OCI-LY3 (cell line): ENCODE results near the gene PGA5.

ENCODE experiments used
- H2AFZ ChIP-seq: fragments of 200-600, 300-600 bp; shearing (Covaris generic); 2 replicates; pipeline ENCODE4 v1.6.0; 2014; ENCODE audit warnings: antibody characterized with exemption, low read depth, low read length
- H3K27ac ChIP-seq: fragments of 200-600, 300-600 bp; sonication (generic); 2 replicates; pipeline ENCODE4 v1.5.1; 2014; ENCODE audit warnings: mild to moderate bottlenecking, low read length, moderate library complexity, mixed read lengths
- H3K27me3 ChIP-seq: fragments of 200-600, 300-600 bp; sonication (generic); 2 replicates; pipeline ENCODE4 v1.6.1; 2014; ENCODE audit warnings: low read depth, low read length, mixed read lengths
- H3K36me3 ChIP-seq: fragments of 200-600, 300-600 bp; sonication (generic); replicated peaks from 2 replicates; pipeline ENCODE3; 2014; ENCODE audit warnings: low read depth, low read length, mixed read lengths
- H3K4me1 ChIP-seq: fragments of 300-600, 200-600 bp; sonication (generic); 2 replicates; pipeline ENCODE4 v1.6.1; 2014; ENCODE audit warnings: low read length, mixed read lengths
- H3K4me2 ChIP-seq: fragments of 200-600, 300-600 bp; sonication (generic); 2 replicates; pipeline ENCODE4 v1.6.1; 2014; ENCODE audit warnings: low read length, mixed read lengths
- H3K4me3 ChIP-seq: fragments of 300-600, 200-600 bp; sonication (generic); 2 replicates; pipeline ENCODE4 v1.5.1; 2014; ENCODE audit warnings: antibody characterized with exemption, mild to moderate bottlenecking, low read length, moderate library complexity
- H3K79me2 ChIP-seq: fragments of 300-600, 200-600 bp; shearing (Covaris generic); 2 replicates; pipeline ENCODE4 v1.6.1; 2014; ENCODE audit warnings: mild to moderate bottlenecking, low read length, mixed read lengths
- H3K9ac ChIP-seq: fragments of 300-600, 200-600 bp; shearing (Covaris generic); 2 replicates; pipeline ENCODE4 v1.6.0; 2014; ENCODE audit warnings: mild to moderate bottlenecking, low read length, moderate library complexity
- H3K9me3 ChIP-seq: fragments of 200-600, 300-600 bp; shearing (Covaris generic); 2 replicates; pipeline ENCODE4 v1.6.1; 2014; ENCODE audit warnings: low read length, mixed read lengths; ENCODE audit not compliant: insufficient read depth
- H4K20me1 ChIP-seq: fragments of 200-600, 300-600 bp; sonication (generic); 2 replicates; pipeline ENCODE4 v1.6.1; 2016; ENCODE audit warnings: low read length, mixed read lengths; ENCODE audit not compliant: insufficient read depth
- EZH2phosphoT487 ChIP-seq: fragments of 200-600 bp; shearing (Covaris generic); IDR thresholded peaks from 2 replicates; pipeline ENCODE4 v1.6.1; 2018; ENCODE audit warnings: antibody characterized with exemption, mixed run types, low read depth
- TF ChIP-seq, protein P1 (sequence below): fragments of 200-600, 300-600 bp; sonication (generic); IDR thresholded peaks from 2 replicates; pipeline ENCODE4 v1.5.1; 2014; ENCODE audit warnings: antibody characterized with exemption, low read length, low read depth

The PGA5 gene

DNA sequence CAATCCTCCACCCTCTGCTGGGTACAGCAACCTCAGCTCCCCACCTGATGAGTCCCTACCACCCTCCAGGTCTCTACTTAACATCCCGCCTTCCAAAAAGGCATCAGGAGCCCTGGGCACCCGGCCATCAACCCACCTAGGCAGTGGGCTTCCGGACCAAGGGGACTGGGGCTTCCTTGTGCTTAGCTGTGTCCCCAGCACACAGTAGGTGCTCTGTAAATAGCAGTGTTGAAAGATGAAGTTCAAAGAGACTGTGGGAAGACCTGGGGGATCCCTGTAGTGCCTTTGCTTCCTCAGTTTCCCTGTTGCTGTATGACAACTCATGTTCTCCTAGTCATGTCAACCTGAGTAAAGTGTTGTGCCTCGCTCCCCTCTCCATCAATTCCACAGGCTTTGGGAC, 33.1 kb downstream of the PGA5 start:
- no peak overlapping the region for H2AFZ ChIP-seq
- H3K4me3 ChIP-seq, result no peak overlapping the region
- no peaks in the 10 kb centered on the region for H3K4me1 ChIP-seq
- H3K9ac ChIP-seq, result no peak overlapping the region
- H3K27me3 ChIP-seq, result no peaks in the 10 kb centered on the region
- no peak overlapping the region for H3K27ac ChIP-seq
- no peaks in the 10 kb centered on the region for H4K20me1 ChIP-seq
- H3K9me3 ChIP-seq, result no peaks in the 10 kb centered on the region
- H3K4me2 ChIP-seq, result no peak overlapping the region
- H3K36me3 ChIP-seq, result peaks cover 10% of the 10 kb centered on the region
- no peak for TF ChIP-seq EZH2phosphoT487
- TF ChIP-seq, protein P1, sequence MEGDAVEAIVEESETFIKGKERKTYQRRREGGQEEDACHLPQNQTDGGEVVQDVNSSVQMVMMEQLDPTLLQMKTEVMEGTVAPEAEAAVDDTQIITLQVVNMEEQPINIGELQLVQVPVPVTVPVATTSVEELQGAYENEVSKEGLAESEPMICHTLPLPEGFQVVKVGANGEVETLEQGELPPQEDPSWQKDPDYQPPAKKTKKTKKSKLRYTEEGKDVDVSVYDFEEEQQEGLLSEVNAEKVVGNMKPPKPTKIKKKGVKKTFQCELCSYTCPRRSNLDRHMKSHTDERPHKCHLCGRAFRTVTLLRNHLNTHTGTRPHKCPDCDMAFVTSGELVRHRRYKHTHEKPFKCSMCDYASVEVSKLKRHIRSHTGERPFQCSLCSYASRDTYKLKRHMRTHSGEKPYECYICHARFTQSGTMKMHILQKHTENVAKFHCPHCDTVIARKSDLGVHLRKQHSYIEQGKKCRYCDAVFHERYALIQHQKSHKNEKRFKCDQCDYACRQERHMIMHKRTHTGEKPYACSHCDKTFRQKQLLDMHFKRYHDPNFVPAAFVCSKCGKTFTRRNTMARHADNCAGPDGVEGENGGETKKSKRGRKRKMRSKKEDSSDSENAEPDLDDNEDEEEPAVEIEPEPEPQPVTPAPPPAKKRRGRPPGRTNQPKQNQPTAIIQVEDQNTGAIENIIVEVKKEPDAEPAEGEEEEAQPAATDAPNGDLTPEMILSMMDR, result no peak
- H3K79me2 ChIP-seq, result no peaks in the 10 kb centered on the region

DNA sequence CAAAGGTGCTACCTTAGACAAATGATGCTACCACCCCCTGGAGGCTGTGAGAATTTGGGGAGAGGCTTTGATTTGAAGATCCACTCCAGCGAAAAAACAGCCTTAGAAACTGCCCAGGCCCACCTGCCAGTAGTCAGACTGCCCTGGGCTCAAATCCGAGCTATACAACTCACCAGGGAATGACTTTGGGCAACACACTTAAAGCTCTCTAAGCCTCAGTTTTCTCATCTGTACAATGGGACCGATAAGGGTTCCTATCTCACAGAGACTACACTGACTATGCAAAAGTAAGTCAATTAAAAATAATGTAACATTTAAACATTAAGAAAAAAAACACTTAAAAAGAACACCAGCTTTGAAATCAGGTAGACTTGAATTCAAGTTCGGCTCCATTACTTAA, 34.2 kb downstream of the PGA5 start:
- peaks cover 10% of the 10 kb centered on the region for H3K36me3 ChIP-seq
- TF ChIP-seq, protein P1, result no peak

DNA sequence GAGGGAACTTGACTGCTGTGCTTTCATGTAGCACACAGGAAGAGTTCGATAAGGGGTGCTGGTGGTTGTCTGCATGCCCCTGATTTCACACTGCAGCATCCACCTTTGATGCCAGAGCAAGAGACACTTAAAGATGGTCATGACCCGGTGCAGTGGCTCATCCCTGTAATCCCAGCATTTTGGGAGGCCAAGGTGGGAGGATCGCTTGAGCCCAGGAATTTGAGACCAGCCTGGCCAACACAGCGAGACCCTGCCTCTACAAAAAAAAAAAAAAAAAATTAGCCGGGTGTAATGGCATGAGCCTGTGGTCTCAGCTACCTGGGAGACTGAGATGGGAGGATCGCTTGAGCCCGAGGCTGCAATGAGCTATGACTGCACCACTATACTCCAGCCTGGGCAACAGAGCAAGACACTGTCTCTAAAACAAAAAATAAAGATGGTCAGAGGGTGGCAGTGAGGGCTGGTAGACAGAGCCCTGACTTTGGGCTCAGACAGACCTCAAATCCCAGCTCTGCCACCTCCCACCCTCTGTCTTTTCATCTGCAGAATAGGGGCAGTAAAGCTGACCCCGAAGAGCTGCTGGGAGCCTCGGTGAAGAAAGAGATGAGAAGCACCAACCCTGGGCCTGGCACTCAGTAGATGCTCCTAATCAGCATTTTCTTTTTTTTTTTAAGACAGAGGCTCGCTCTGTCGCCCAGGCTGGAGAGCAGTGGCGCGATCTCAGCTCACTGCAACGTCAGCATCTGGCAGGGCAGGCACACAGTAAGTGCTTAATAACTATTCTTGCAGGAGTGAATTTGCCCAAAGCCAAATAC, 36.4 kb downstream of the PGA5 start:
- Histone ChIP-seq H3K27me3 (no peaks in the 10 kb centered on the region), H2AFZ (no peak overlapping the region), H3K79me2 (no peaks in the 10 kb centered on the region), H3K9me3 (no peaks in the 10 kb centered on the region), H3K4me3 (no peak overlapping the region), H3K4me1 (no peaks in the 10 kb centered on the region), H3K4me2 (no peak overlapping the region), H3K27ac (no peak overlapping the region), H3K36me3 (peaks cover 10% of the 10 kb centered on the region), H4K20me1 (no peaks in the 10 kb centered on the region), H3K9ac (no peak overlapping the region)
- no peak for TF ChIP-seq EZH2phosphoT487
- TF ChIP-seq, protein P1, result no peak

More for the DNA sequence above, 34.2 kb downstream of the PGA5 start:
- no peaks in the 10 kb centered on the region for H3K9me3 ChIP-seq
- H2AFZ ChIP-seq, result no peak overlapping the region
- no peaks in the 10 kb centered on the region for H3K4me1 ChIP-seq
- no peaks in the 10 kb centered on the region for H4K20me1 ChIP-seq
- no peak overlapping the region for H3K27ac ChIP-seq
- H3K79me2 ChIP-seq, result no peaks in the 10 kb centered on the region
- H3K27me3 ChIP-seq, result no peaks in the 10 kb centered on the region
- no peak overlapping the region for H3K4me3 ChIP-seq
- H3K9ac ChIP-seq, result no peak overlapping the region
- H3K4me2 ChIP-seq, result no peak overlapping the region

DNA sequence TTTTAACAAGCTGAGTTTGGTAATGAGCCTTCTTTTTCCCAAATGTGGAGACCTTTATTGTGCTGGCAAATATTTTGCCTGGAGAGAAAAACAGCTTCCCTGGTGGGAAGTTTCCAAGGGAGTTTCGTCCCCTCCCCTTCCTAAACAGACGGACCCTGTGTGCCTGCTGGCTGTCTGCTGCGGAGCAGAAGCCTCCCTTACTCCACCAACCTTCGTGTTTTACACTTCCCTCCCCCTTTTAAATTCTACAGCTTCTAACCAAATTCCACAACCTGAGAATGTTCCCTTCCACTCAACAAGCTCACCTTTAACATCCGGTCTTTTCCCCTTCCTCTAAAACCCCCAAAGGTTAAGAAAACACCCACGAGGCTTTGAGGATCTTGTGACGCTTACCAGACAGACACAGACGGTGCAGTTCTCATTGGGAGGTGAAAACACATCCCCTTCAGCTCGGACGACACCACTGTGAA, 37.1 kb downstream of the PGA5 start:
- H3K9ac ChIP-seq, result no peak overlapping the region
- peaks cover 7% of the 10 kb centered on the region for H3K36me3 ChIP-seq
- H3K27me3 ChIP-seq, result no peaks in the 10 kb centered on the region
- H4K20me1 ChIP-seq, result no peaks in the 10 kb centered on the region
- no peak overlapping the region for H2AFZ ChIP-seq
- H3K9me3 ChIP-seq, result no peaks in the 10 kb centered on the region
- H3K4me1 ChIP-seq, result no peaks in the 10 kb centered on the region
- H3K79me2 ChIP-seq, result no peaks in the 10 kb centered on the region
- H3K4me3 ChIP-seq, result no peak overlapping the region
- TF ChIP-seq EZH2phosphoT487, result no peak
- TF ChIP-seq, protein P1, result no peak
- H3K27ac ChIP-seq, result no peak overlapping the region
- H3K4me2 ChIP-seq, result no peak overlapping the region
